Fibroblast of skin of back (primary cell): ENCODE data around the gene GPC5.
"Not testable (repeated sequence)": the region's sequence is repeated elsewhere in the genome, so short reads cannot be mapped to it uniquely, and the experiment has no call there.

ENCODE experiments used
- DNase-seq: peaks from one replicate; pipeline ENCODE4 v3.0.0-alpha.2; 2013

GPC5 gene

DNA sequence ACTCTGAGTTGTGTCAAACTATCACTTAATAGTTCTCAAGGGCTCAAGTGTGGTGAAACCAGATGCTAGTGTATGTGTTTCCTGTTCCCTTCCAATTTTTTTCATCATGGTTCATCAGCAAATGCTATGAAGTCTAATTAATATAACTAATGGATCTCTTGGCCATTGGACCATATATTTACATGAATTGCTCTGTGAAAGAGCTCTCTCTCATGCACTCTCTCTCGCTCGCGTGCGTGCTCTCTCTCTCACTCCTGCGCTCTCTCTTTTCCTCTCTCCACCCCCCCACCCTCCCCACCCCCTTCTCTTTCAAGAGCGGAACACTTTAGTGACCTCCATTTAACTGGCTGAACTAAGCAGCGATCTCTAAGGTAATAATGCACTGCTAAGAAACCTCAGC lies 1281.2 kb downstream of the GPC5 start:
- no peak for DNase-seq

DNA sequence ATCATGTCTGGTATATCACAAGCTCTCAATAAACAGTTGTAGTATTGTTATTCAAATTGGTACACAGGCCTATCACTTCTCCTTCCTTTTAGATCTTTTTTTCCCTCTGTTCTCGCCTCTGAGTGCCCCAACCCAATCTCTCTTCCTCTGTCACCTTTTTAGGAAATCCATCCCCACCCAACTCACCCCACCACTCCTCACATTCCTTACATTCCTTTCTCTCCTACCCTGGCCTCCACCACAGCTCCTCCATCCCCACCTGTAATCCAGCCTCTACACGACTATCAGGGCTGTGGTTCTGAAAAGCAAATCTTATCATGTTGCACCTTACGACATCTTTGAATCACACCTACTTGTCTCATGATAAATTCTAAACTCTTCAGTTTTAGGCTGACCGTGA lies 1282.8 kb downstream of the GPC5 start:
- DNase-seq, result no peak

DNA sequence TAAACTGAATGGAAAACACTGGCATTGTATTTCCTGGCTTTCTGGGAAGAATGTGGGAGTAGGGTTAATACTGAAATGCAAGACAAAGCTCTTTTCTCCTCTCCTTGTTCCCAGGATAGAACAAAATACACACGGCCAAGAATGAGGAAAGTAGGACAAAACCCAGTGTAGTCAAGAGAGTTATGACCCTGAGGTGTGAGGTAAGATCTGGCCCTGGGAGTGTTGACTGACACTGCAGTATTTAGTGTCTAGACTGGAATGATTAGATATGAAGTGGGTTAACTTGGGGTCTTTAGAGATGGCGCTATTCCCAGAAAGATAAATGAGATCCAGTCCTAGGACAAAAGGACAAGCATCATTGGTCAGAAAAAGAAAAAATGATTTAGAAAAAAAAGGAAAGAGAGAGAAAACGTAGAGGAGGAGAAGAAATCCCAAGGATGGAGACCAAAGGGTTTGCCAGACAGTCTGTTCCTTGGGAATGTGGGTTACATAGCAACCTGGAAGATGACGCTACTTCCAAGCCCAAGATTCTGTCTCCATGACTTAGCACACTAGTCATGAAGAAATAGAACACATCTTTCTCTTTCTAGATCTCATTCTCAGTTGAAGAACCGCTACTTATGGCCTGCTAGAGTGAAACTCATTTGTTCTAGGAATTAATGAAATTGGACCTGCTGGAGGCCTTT lies 1284.6 kb downstream of the GPC5 start:
- no peak for DNase-seq

DNA sequence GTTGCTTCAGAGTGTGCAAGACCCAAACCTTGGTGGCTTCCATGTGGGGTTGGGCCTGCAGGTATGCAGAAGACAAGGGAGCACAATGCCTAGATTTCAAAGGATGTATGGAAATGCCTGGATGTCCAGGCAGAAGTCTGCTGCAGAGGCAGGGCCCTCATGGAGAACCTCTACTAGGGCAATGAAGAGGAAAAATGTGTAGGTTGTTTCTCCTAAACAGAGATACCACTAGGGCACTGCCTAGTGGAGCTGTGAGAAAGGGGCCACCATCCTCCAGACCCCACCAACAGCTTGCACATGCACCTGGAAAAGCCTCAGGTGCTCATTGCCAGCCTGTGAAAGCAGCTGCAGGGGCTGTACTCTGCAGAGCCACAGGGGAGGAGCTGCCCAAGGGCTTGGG lies 1295.6 kb downstream of the GPC5 start:
- DNase-seq, result no peak

DNA sequence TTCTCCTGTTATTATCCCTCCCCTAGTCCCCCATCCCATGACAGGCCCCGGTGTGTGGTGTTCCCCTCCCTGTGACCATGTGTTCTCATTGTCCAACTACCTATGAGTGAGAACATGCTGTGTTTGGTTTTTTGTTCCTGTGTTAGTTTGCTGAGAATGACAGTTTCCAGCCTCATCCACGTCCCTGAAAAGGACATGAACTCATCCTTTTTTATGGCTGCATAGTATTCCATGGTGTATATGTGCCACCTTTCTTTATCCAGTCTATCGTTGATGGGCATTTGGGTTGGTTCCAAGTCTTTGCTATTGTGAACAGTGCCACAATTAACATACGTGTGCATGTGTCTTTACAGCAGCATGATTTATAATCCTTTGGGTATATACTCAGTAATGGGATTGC lies 1297.4 kb downstream of the GPC5 start:
- DNase-seq, result not testable (repeated sequence)

DNA sequence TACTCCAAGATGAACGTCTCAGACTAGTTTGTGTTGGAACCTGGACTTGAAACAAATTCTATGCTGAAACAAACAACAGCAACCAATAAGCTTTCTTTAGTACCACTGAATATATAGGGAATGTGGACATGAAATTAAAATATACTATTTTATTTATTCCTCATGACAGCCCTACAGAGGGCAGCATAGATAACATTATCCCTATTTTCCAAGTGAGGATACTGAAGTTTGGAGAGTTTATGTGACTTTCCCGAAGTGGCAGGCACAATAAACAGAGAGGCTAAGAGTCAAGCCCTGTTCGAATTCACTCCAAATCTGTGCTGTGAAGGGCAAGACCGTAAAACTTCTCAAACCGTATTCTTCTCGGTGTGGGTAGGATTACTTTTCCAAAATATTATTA lies 1318.3 kb downstream of the GPC5 start:
- peak; percentile 28 for DNase-seq

DNA sequence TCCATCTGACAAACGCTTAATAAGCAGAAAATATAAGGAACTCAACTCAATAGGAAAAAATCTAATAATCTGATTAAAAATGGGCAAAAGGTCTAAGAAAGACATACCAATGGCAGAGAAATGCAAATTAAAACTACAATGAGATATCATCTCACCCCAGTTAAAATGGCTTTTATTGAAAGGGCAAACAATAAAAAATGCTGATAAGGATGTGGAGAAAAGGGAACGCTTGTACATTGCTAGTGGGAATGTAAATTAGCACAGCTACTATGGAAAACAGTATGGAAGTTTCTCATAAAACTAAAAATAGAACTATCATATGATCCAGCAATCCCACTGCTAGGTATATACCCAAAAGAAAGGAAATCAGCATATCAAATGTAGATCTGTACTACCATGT lies 1319.4 kb downstream of the GPC5 start:
- no peak for DNase-seq

DNA sequence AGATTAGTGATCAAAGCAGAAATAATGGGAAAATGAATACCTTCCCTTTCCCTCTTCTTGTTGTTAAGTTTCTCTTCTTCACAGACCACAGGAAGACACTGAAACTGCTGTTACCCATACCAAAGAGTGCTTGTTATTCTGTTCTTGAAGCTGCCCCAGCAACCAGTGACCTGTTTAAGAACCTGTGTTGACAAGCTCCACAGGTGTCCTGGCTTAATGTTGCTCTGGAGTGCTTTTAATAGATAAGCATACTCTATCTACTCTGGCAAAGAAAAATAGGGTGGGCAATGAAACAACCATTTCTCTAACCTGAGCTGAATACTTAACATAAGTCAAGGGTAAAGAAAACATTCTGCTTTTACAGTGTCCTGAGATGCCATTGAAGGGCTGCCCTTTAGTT lies 1321.4 kb downstream of the GPC5 start:
- no peak for DNase-seq

DNA sequence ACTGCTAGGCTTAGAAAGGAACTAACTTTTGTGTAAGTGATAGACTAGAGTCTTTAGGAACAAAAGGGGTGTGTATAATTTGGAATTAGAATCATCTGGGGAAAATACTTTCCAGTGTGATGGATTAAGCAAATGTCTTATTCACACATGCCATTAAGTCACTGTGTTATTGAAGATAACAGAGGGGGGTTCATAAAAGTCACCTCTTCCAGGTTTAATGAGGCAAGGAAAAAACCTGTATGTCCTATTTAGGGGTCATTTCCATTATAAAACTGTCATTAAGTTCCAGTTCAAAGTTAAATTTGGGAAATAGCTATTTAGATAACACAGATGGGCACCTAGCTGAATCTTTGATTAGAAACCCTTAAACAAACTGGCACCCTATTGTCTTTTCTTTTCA lies 1323.2 kb downstream of the GPC5 start:
- no peak for DNase-seq

DNA sequence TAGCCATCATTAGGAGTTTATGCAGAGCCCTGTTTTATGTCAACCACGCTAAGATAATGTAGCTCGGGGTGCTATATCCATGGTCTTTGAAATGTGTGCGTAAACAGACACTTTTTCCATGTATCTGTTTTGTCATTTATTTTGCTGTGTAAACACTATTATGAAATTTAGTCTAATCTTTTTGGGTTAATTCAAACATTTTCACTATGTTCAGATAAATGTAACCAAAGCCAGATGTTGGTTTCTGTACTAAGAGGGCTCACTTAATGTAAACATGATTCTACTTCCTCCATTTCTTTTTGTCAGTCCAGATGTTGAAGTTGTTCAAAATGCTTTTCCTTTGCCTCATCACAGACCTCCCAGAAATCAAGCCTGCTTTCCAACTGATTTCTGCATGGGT lies 1328.7 kb downstream of the GPC5 start:
- DNase-seq, result no peak

DNA sequence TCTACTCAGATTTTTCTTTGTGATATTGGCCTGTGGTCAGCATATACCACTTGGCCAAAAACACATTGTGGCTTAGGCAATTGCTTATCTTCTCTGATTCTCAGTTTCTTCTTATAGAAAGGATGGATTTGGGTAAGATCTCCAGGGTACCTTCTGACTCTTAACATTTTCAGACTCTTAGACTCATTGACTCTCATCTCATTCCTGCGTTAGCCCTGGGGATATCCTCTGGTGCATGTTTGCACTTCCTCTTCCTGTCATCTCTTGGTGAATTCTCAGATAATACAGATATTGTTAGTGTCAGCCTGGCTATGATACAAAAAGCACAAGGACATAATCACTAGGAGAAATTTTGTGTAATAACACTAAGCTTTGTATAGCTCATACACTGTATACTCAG lies 1335.6 kb downstream of the GPC5 start:
- no peak for DNase-seq

DNA sequence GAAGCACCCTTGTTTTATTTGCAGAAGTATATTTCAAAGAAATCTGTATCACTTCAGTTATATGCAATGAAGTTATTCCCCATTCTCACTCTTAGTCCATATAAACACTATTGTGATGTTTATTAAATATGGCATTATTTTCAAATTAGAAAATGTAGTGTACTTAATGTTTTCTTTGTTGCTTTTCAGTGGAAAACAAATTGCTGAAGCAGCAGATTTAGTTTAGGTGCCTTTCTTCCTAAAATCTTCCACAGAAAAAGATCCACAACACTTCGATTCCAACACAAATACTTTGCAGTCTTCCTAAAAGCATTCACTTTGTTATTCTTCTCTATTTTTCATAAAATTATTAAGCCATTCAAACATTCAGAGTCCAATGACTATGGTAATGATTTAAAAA lies 1336.1 kb downstream of the GPC5 start:
- no peak for DNase-seq

DNA sequence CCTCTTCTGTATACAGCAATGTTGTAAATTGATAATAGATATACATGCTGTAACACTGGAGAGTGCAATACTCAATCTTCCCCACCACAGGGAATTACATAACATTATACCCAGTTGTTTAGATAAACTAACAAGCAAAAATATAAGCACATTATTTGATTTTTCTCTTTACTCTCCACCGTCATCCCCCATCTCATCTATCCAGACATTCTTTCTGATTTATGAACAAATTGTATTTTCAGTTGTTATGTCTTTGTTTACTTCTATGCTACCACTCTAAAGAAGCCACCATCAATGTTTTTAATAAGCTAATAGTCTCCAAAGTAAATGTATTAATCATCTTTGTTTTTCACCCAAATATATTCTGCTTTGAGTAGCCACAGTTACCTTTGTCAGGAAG lies 1337.5 kb downstream of the GPC5 start:
- DNase-seq, result no peak

DNA sequence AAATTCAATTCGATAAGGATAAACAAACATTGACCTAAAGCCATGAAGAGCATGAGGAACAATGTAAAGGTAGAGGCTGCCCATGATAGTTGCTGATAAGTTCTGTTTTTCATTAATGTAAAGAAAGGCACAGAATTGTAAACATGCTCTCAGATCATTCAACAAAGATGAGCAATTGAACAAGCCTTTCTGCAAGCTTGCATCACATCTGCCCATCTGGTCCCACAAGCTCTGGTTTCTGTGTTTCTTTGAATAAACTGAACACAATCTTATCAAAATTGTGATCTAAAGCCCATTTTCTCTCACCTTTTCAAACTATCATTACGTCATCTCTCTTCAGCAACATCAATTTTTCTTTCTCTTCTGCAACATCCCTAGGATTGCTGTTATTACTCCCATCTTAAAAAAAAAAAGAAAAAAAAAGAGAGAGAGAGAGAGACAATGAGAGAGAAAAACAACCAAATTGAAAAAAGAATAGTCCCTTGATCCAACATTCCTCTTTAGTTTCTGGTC lies 1340.9 kb downstream of the GPC5 start:
- DNase-seq, result no peak

DNA sequence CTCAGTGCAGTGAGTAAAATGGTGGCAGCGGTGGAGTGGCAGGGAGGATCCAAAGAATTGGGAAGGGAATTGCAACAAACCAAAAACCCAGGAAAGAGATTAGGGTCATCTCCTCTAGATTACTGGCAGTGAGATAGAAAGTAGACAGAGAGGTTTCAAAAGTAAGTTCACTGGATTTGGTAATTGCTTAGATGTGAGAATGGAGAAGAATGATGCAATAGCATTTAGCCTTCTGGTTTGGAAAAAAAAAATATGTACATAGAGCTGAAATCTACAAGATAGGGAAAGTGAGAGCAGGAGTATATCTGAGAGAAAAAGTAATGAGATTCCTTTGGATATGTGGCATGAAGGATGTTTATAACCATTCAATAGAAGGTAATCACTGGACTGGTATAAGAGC lies 1345.6 kb downstream of the GPC5 start:
- DNase-seq, result no peak

DNA sequence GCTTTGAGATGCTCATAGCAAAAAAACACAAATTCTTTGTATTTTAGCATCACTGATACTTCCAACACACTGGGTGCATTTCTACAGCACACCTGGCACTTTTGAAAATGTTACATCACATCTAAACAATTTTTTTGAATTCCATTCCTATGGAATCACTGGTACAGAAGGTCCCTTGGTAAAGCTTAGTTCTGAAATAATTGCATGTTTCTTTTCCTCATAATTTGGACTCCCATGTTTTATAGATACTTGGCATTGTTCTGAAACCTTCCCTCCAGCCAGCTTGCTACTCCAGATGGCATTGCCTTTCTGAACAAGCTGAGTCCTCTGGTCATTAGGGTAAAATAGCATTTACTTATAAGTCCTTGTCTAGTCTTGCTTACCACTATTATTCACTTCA lies 1346.8 kb downstream of the GPC5 start:
- DNase-seq, result no peak

DNA sequence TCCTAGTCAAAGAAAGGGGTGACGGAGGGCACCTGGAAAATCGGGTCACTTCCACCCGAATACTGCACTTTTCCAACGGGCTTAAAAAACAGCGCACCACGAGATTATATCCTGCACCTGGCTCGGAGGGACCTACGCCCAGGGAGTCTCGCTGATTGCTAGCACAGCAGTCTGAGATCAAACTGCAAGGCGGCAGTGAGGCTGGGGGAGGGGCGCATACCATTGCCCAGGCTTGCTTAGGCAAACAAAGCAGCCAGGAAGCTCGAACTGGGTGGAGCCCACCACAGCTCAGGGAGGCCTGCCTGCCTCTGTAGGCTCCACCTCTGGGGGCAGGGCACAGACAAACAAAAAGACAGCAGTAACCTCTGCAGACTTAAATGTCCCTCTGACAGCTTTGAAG lies 1354.3 kb downstream of the GPC5 start:
- DNase-seq, result not testable (repeated sequence)

DNA sequence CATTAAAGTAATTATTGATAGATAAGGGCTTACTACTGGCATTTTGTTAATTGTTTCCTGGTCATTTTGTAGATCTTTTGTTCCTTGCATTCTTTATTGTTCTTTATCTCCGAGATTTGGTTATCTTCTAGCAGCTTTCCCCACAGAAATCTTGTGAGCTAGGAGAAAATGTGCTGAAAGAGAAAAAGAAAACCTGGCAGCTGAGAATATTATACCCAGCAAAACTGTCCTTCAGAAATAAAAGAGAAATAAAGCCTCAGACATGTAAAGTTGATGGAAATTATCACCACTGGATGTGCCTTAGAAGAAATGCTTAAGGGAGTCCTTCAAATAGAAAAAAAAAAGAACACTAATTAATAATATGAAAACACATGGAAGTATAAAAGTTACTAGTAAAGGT lies 1363.3 kb downstream of the GPC5 start:
- no peak for DNase-seq

DNA sequence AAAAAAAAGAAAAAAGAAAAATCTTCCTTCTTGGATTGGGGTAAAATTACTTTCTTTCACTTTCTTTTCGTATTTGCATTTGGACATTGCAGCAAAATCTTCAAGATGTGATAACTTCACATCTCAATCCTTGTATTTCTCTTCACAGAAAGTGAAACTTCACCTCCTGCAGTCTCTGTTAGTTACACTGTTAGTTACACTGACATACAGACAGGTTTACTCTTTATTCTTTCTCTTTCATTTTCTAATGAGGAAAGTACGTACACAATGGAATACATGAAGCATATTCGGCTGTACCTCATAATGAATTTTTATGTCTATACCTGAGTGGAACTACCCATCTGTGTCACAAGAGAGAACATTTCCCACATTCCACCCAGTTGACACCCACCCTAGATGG lies 1369.0 kb downstream of the GPC5 start:
- no peak for DNase-seq

DNA sequence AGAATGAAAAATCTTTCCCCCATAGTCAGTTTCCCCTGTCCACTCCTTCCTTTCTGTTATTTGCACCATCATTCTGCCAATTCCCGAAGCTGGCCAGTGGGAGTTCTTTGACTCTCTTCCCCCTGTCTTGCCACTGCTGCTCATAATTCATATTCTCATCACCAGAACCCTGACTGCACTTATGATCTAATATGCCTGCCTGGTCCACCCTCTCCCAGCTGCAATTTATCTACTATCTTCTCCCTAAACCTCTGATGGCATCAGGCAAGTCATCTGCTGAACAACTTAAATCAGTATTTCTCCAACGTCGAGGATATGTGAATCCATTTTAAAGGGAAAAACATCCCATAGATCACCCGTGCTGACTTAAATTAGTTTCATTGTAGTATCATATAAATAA lies 1370.2 kb downstream of the GPC5 start:
- DNase-seq, result no peak

DNA sequence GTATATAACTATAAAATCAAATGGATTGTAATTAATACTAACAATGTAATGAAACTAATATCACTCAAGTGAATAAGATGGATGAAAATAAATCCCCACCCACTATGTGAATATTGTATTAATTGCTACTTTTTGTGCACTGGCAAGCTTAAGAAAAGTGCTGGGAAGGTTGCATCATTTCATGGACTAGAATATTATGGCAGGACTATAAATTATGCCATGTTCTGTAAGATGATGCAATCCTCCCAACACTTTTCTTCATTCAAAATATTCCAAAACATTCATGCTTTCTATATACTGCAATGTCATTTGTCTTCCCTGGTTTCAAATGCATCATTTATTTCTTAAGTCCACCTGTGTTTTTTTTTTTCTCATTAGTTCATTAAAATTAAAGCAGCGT lies 1370.6 kb downstream of the GPC5 start:
- DNase-seq, result peak; percentile 11

DNA sequence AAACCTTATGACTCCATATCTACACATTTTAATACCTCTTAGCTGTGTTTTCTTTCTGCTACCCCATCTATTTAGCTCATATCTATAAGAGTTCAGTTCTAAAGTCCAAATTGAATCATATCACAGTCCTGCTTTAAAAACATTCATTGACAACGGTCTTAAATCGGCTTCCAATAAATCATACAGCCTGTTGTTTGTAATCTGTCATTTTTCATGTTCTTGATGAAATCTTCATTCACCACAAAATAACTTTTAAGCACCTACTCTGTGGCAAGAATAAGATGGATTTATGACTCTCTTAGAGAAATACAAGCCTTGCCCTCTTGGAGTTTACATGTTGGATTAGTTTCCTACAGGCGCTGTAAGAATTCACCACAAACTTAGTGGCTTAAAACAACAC lies 1377.2 kb downstream of the GPC5 start:
- no peak for DNase-seq

DNA sequence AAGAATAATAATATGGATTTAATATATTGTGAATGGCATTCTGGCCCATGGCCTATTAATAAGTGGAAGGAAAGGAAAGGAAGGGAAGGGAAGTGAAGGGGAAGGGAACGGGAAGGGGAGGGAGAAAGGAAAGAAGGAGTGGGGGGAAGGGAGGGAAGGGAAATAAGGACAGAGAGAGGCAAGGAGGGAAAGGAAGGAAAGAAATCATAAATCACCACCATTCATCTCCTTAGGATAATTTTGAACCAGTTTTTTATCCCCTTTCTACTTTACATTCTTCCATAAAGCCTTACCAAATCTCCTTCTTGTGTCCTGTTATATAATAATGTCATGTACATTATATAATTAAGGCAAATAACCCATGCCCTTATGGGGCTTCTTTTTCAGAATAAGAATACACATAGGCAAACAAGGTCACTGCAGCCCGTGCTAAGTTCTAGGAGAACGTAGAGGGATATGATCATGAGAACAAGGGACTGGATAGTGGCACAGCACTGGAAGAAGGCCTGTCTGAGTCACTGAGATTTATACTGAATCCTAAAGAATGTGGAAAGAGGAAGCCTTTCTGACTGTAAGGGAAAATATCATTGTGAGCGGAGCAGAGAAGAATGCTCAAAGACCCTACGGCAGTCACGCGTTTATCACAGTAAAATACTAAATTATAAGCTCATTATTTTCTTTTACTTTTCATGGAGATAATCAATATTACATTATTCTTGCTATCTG lies 1383.7 kb downstream of the GPC5 start:
- DNase-seq, result peak; percentile 4

DNA sequence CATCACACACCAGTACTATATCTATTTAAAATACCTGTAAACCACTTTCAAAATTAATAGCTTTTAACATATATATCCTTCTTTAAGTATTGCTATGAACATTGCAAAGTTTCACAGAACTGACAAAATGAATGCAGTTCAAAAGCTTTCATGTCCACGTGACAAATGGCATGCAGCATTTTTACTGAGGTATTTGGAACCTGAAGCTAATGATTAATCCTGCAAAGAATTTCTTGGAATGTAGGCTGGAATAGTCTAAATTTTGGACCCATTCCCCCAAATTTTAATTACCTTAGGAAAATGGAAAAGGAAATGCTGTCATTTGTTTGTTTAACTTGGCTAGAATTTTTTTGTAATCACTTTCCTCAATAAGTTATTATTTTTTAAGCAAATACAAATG lies 1404.4 kb downstream of the GPC5 start:
- peak; percentile 19 for DNase-seq

DNA sequence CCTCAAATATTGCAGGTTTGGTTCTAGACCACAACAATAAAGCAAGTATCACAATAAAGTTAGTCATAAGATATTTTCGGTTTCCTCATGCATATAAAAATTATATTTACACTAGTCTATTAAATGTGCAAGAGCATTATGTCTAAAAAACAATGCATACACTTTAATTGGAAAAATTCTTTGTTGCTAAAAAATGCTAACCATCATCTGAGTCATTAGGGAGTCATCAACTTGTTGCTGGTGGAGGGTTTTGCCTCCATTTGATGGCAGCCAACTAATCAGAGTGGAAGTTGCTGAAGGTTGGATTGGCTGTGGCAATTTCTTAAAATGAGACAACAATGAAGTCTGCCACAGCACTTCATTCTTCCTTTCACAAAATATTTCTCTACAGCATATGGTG lies 1405.9 kb downstream of the GPC5 start:
- peak; percentile 56 for DNase-seq
